ENCODE results near the gene DAZAP1.

DNA sequence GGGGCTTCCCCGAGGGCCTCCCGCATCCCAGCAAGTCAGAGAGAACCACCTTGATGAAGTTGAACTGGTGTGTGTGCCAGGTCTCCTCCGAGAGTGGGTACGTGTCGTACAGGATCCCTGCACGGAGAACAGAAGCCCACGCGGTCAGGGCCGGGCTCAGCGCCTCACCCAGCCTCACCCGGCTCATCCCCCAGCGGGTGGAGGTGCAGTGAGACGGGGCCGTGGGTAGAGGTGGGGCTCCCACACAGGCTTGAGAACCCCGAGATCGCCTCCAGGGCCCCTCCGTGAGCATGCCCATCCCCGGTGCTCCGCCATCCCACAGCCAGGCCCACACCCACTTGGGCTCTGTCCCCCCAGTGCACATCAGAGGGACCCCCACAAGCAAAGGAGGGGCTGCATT, 8.3 kb upstream of the DAZAP1 start:
- TF ChIP-seq CTCF (IDR thresholded peaks at IDR 0.05) (no peak), POLR2A (IDR thresholded peaks at IDR 0.05) (no peak)
